Ascending aorta (tissue), 2 donors: Measurements from ENCODE around the gene ROCK1. TPM values are rescaled to one million over a fixed set of nuclear protein-coding genes. Genes with fewer than 3 reads are reported as not detected.
A peak's percentile ranks its signal among the peaks of the same experiment; 100 is the strongest.
"Not testable (repeated sequence)": the region's sequence is repeated elsewhere in the genome, so short reads cannot be mapped to it uniquely, and the experiment has no call there.

Experiments used
- DNase-seq, 2 donors: peaks; one replicate each; pipeline ENCODE4 v3.0.0-alpha.2; 2019; ENCODE audit warnings: low spot score in 2 of 2
- H3K27ac ChIP-seq, 2 donors: fragments of 200-600 bp; sonication (generic); one replicate each; pipeline ENCODE4 v1.5.1; 2016 to 2017; ENCODE audit warnings: mild to moderate bottlenecking in 1 of 2
- H3K27me3 ChIP-seq: fragments of 200-600 bp; sonication (generic); one replicate; pipeline ENCODE4 v1.5.1; 2017
- H3K36me3 ChIP-seq, 2 donors: fragments of 200-600 bp; sonication (generic); one replicate each; pipeline ENCODE4 v1.5.1; 2016
- H3K4me1 ChIP-seq, 2 donors: fragments of 200-600 bp; sonication (generic); one replicate each; pipeline ENCODE4 v1.5.1; 2016 to 2017; ENCODE audit warnings: mild to moderate bottlenecking in 1 of 2
- H3K4me3 ChIP-seq, 2 donors: fragments of 200-600 bp; sonication (generic); one replicate each; pipeline ENCODE4 v1.5.1; 2016 to 2017; ENCODE audit warnings: mild to moderate bottlenecking in 1 of 2
- H3K9me3 ChIP-seq, 2 donors: fragments of 200-600 bp; sonication (generic); one replicate each; pipeline ENCODE4 v1.5.1; 2016
- CTCF ChIP-seq, 3 experiments: fragments of 200-600 bp in 2 of 3; fragments of 450-650 bp in 1 of 3; sonication (generic) in 2 of 3; IDR thresholded peaks; one replicate each; pipeline ENCODE4 v1.5.1; 2016 to 2019; ENCODE audit warnings: antibody characterized with exemption in 3 of 3, mild to moderate bottlenecking in 1 of 3, moderate library complexity in 1 of 3
- intact Hi-C: fragments of 100-400 bp; cut with DNase I; formaldehyde crosslinking; loops from one replicate; pipeline ENCODE4 v1.15.1; 2023
- total RNA-seq: library from RNA; depleted of rRNA; stranded (reverse); fragments of >200 nt; gene quantifications from one replicate; pipeline ENCODE4 v1.1.0, GENCODE V29; 2016

Gene ROCK1
- 32.0 TPM for total RNA-seq

DNA sequence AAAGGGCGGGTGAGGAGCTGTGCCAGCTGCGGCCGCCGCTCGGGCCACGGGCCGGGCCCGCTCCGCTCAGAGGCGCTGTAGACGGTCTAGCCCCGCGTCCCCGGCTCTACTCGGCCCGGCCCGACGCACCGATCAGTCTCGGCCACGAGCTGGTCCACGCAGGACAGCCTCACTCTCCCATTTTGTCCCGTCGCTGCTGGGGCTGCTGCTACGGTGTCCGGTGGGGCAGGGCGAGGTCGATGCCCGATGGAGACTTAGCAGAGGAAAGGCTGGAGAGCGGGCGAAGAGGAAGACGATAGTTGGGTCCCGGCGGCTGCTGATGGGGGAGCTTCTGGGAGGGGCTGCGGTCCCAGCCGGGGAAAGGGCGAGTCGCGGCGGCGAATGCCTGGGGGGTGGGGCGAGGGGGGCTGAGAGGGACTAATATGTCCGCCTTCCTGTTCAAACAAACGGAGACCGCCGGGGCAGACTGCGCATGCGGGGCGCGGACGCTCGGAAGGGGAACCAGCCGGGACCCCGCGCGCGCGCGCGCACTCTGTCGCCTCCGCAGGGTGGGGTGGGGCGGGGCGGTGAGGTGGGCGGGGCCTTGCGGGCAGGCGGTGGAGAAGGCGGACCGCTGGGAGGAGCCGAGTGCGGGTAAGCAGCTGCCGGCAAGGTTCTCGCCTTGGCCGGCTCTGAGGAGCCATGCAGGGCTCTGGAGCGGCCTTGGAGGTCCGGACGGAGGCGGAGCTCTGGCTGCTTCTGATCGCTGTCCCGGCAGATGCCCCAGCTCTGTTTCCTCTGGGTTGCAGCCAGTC lies at the start of gene ROCK1:
Gene ROCK1 (minus strand): TSS at position 468 of the 794 bp plus-strand sequence. CDS start 903 bp downstream, outside the sequence.
- H3K4me3 ChIP-seq, result peak within 1 kb of the TSS; percentile 95 to 99
- peaks cover 16% of the 10 kb centered on the region in 2 donors for H3K4me1 ChIP-seq
- no peak for TF ChIP-seq CTCF (IDR thresholded peaks at IDR 0.05)
- DNase-seq, result peak; percentile 96 to 99
- no peaks in the 10 kb centered on the region for H3K36me3 ChIP-seq
- intact Hi-C loops, result loop anchor here (2.0 to 10.0 kb wide), 6 partner anchors 23 to 1053 kb away; partner anchors contain the start of genes ABHD3 and GATA6
- H3K27ac ChIP-seq, result peak within 1 kb of the TSS; percentile 98 to 99
- H3K9me3 ChIP-seq, result no peaks in the 10 kb centered on the region
- H3K27me3 ChIP-seq, result no peaks in the 10 kb centered on the region

DNA sequence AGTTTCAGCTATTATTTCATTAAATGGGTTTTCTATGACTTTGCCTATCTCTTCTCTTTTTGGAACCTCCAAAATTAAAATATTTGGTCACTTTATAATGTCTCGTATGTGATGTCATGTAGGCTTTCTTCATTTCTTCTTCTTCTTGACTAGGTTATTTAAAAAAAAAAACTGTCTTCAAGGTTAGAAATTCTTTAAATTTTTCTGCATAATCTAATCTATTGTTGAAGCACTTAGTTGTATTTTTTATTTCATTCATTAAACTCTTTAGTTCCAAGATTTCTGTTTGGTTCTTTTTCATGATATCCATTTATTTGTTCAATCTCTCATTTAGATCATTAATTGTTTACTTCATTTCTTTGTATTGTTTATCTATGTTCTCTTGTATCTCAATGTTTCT lies 43.8 kb upstream of the ROCK1 start:
- Histone ChIP-seq H3K4me1 (no peaks in the 10 kb centered on the region), H3K36me3 (no peaks in the 10 kb centered on the region), H3K27me3 (no peaks in the 10 kb centered on the region), H3K9me3 (peaks cover 0 to 22% of the 10 kb centered on the region in 2 donors), H3K27ac (no peak overlapping the region), H3K4me3 (no peak overlapping the region)
- TF ChIP-seq CTCF (IDR thresholded peaks at IDR 0.05), result no peak
- DNase-seq, result no peak
- intact Hi-C loops, result no loop called here

DNA sequence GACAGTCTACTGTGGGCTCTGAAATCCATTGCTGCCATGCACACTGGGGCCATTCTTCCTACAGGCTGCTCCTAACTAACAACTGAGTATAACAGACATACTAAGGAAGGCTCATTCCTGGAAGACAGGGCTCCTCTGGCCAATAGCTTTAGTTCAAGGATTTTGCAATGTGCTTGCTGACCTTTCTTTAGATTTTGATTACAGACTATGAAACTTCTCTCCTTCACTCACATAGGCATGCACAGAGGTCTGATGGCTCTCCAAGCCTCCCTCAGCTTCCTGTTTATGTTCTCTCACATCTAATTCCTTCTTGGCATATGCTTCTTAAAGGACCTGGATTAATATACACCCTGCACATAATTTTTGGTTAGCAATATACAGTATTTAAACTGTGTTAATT lies 34.4 kb upstream of the ROCK1 start:
- no peaks in the 10 kb centered on the region for H3K27me3 ChIP-seq
- H3K4me3 ChIP-seq, result no peak overlapping the region
- H3K9me3 ChIP-seq, result peaks cover 0 to 4% of the 10 kb centered on the region in 2 donors
- no peak overlapping the region for H3K27ac ChIP-seq
- H3K36me3 ChIP-seq, result no peaks in the 10 kb centered on the region
- TF ChIP-seq CTCF (IDR thresholded peaks at IDR 0.05), result no peak
- intact Hi-C loops, result no loop called here
- peaks cover 0 to 7% of the 10 kb centered on the region in 2 donors for H3K4me1 ChIP-seq
- no peak for DNase-seq

- H3K4me1 ChIP-seq, result peaks cover 0 to 7% of the 10 kb centered on the region in 2 donors
- H3K36me3 ChIP-seq, result no peaks in the 10 kb centered on the region
- H3K27me3 ChIP-seq, result no peaks in the 10 kb centered on the region
- H3K9me3 ChIP-seq, result peaks cover 0 to 4% of the 10 kb centered on the region in 2 donors
- no peak overlapping the region for H3K4me3 ChIP-seq
- H3K27ac ChIP-seq, result no peak overlapping the region
- intact Hi-C loops, result no loop called here
- no peak for DNase-seq
- TF ChIP-seq CTCF (IDR thresholded peaks at IDR 0.05), result no peak
Measured at GRCh38 chr18:21145371-21145770, 33.8 kb upstream of the ROCK1 start.

DNA sequence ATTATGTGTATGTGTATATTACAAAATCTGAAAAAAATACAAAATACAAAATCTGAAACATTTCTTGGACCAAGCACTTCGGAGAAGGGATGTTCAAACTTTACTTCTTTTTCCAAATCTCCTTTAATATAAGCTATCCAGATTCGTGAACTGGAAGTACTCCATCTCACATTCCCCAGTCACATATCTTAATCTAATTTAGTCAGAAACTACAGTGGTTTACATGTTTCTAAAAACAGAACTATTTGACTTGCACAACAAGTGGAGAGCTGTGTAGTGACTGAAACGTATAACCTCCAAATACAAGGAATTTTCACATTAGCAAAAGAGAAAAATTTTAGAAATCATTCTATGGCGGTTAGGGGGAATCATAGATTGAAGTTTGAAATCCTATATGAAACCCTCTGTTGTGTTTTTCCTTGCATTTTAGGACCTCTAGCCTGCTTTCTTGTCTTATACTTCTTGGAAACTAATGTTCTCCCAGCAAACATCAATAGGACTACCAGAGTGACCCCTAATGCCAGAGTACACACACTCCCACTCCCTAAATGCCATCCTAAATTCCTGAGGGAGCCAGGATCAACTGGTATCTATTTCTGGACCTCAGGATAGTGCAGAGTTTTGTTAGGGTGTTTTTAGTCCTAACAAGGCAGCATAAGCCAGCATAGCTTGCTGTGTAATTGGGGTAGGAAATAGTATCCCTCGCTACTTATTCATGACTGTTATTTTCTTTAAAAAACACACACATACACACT lies 30.2 kb upstream of the ROCK1 start:
- Histone ChIP-seq H3K9me3 (no peaks in the 10 kb centered on the region), H3K4me3 (no peak overlapping the region), H3K27ac (peak overlapping the region; percentile 2 to 21), H3K36me3 (no peaks in the 10 kb centered on the region), H3K4me1 (peaks cover 0 to 7% of the 10 kb centered on the region in 2 donors), H3K27me3 (no peaks in the 10 kb centered on the region)
- no peak for TF ChIP-seq CTCF (IDR thresholded peaks at IDR 0.05)
- intact Hi-C loops, result no loop called here
- no peak for DNase-seq

DNA sequence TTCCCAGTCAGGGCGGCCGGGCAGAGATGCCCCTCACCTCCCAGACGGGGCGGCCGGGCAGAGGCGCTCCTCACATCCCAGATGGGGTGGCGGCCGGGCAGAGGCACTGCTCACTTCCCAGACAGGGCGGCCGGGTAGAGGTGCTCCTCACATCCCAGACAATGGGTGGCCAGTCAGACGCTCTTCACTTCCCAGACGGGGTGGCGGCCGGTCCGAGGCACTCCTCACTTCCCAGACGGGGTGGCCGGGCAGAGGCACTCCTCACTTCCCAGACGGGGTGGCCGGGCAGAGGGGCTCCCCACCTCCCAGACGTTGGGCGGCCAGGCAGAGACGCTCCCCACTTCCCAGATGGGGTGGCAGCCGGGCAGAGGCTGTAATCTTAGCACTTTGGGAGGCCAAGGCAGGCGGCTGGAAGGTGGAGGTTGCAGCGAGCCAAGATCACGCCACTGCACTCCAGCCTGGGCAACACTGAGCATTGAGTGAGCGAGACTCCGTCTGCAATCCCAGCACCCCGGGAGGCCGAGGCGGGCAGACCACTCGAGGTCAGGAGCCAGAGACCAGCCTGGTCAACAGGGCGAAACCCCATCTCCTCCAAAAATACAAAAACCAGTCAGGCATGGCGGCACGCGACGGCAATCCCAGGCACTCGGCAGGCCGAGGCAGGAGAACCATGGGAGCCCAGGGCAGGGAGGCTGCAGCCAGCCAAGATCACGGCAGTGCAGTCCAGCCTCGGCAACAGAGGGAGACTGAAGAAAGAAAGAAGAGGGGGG lies 26.3 kb upstream of the ROCK1 start:
- H3K27ac ChIP-seq, H3K27me3 ChIP-seq, H3K36me3 ChIP-seq, intact Hi-C loops, H3K4me1 ChIP-seq, H3K4me3 ChIP-seq, DNase-seq, H3K9me3 ChIP-seq: not testable (repeated sequence)
